ENCODE results near the gene MED12L. TPM values are rescaled to one million over a fixed set of nuclear protein-coding genes. Genes with fewer than 3 reads are reported as not detected.

MED12L gene
- total RNA-seq, 4 donors from 2014 or later: 0.09 to 3.3 (median 0.13) TPM; not detected in 1

GRCh38 chr3:151178208-151178845 is 92.9 kb downstream of the MED12L start:
- Histone ChIP-seq H3K36me3 (no peaks in the 10 kb centered on the region), H3K27ac (no peak overlapping the region)
- no peak for DNase-seq

DNA sequence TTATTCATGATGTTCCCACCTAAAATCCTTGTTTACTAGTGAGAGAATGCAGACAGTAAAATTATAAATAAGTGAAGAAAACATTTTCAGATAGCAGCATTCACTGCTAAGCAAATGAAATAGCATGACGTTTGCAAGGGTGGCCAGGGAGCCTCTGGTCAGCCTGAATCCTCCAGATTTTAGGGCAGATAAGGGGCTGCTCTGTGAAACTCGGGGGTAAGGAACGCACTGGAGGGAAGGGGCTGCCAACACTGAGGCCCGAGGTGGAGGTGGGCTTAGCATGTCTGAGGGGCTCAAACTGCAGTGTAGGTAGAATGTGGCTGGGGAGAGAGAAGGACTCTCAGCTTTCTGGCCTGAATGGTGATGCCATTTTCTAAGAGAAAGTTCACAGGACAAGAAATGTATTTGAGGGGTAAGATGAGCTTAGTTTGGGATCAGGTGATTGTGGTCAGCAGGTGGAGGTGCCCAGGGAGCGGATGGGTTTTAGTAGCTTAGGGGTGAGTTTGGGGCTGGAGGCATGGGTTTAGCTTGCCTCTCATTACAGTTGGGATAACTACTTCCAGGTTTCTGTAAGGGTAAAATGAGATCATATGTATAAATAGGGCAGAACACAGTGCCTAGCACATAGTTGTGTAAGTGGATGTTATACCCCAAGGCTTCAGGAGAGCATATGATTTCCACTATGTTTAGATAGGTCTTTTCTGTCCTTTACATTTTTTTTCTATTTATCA is 97.0 kb downstream of the MED12L start:
- TF ChIP-seq CTCF (IDR thresholded peaks at IDR 0.05) (no peak), POLR2A (IDR thresholded peaks at IDR 0.05) (no peak)
- Histone ChIP-seq H3K27ac (peak overlapping the region in 2 of 4 donors; percentile 1 to 37), H3K27me3 (no peaks in the 10 kb centered on the region), H3K36me3 (no peaks in the 10 kb centered on the region), H3K9me3 (no peaks in the 10 kb centered on the region), H3K4me3 (no peak overlapping the region), H3K4me1 (no peaks in the 10 kb centered on the region)
- DNase-seq: no peak

More at GRCh38 chr3:151178208-151178845, 92.9 kb downstream of the MED12L start:
- Histone ChIP-seq H3K4me3 (no peak overlapping the region), H3K4me1 (no peaks in the 10 kb centered on the region), H3K27me3 (no peaks in the 10 kb centered on the region), H3K9me3 (no peaks in the 10 kb centered on the region)
- TF ChIP-seq CTCF (IDR thresholded peaks at IDR 0.05) (no peak), POLR2A (IDR thresholded peaks at IDR 0.05) (no peak)

GRCh38 chr3:151183265-151183671 is 97.8 kb downstream of the MED12L start:
- H3K9me3 ChIP-seq: no peaks in the 10 kb centered on the region
- TF ChIP-seq CTCF (IDR thresholded peaks at IDR 0.05) (no peak), POLR2A (IDR thresholded peaks at IDR 0.05) (peak in 1 of 2 donors; percentile 32)
- H3K36me3 ChIP-seq: no peaks in the 10 kb centered on the region
- peak in 1 of 3 donors; percentile 62 for DNase-seq
- no peaks in the 10 kb centered on the region for H3K4me1 ChIP-seq
- H3K27ac ChIP-seq: peak overlapping the region in 2 of 4 donors; percentile 1 to 49
- no peak overlapping the region for H3K4me3 ChIP-seq
- H3K27me3 ChIP-seq: no peaks in the 10 kb centered on the region

DNA sequence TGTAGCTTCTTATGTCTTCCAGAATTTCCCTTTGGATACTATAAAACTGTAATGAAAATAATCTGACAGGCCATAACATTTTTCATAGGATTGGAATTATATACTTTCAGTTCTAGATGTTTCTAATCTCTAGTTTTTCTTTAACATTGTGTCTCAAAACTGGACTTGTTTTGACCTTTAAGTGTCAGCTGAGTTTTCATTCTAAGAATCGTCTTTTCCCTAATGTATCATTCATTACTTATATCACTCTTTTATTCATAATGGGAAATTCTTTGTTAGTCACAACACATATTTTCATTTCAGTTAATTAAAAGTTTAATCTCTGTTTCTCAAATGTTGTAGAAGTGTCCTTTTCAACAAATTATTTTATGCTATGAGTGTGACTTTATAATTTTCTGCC is 105.6 kb downstream of the MED12L start:
- Histone ChIP-seq H3K4me3 (no peak overlapping the region), H3K9me3 (no peaks in the 10 kb centered on the region), H3K36me3 (no peaks in the 10 kb centered on the region), H3K4me1 (no peaks in the 10 kb centered on the region), H3K27ac (no peak overlapping the region), H3K27me3 (no peaks in the 10 kb centered on the region)
- TF ChIP-seq CTCF (IDR thresholded peaks at IDR 0.05) (no peak), POLR2A (IDR thresholded peaks at IDR 0.05) (no peak)
- DNase-seq: no peak

GRCh38 chr3:151192545-151192944 is 107.1 kb downstream of the MED12L start:
- DNase-seq: no peak
- Histone ChIP-seq H3K36me3 (no peaks in the 10 kb centered on the region), H3K4me3 (no peak overlapping the region), H3K27me3 (no peaks in the 10 kb centered on the region), H3K9me3 (no peaks in the 10 kb centered on the region), H3K4me1 (no peaks in the 10 kb centered on the region), H3K27ac (no peak overlapping the region)
- TF ChIP-seq CTCF (IDR thresholded peaks at IDR 0.05) (no peak), POLR2A (IDR thresholded peaks at IDR 0.05) (no peak)

All from Peyer's patch (tissue), 4 donors.